Activated T-cell treated with anti-CD3 and anti-CD28 coated beads, Interleukin-2, amount 50 U/mL, for 24 hours (primary cell): ENCODE data around the gene OR7A10.
"Not testable (repeated sequence)": the region's sequence is repeated elsewhere in the genome, so short reads cannot be mapped to it uniquely, and the experiment has no call there.

ENCODE experiments used
- DNase-seq: peaks from one replicate; pipeline ENCODE4 v3.0.0-alpha.2; 2020
- H3K27ac Mint-ChIP-seq: 2 replicates; pipeline ENCODE4 v1.8.0; 2020; ENCODE audit warnings: mild to moderate bottlenecking, mixed read lengths
- H3K27me3 Mint-ChIP-seq: 2 replicates; pipeline ENCODE4 v1.8.0; 2020; ENCODE audit warnings: mixed read lengths
- H3K36me3 Mint-ChIP-seq: 2 replicates; pipeline ENCODE4 v1.8.0; 2020; ENCODE audit warnings: low read depth, mixed read lengths
- H3K4me1 Mint-ChIP-seq: 2 replicates; pipeline ENCODE4 v1.8.0; 2020; ENCODE audit warnings: low read depth, mixed read lengths
- H3K4me3 Mint-ChIP-seq: 2 replicates; pipeline ENCODE4 v1.8.0; 2020; ENCODE audit warnings: mild to moderate bottlenecking, moderate library complexity, mixed read lengths
- H3K9me3 Mint-ChIP-seq: 2 replicates; pipeline ENCODE4 v1.8.0; 2020; ENCODE audit warnings: mixed read lengths

Gene OR7A10

GRCh38 chr19:14817052-14817451, 31.7 kb downstream of the OR7A10 start:
- H3K9me3 Mint-ChIP-seq: no peaks in the 10 kb centered on the region
- no peaks in the 10 kb centered on the region for H3K36me3 Mint-ChIP-seq
- no peak for DNase-seq
- no peaks in the 10 kb centered on the region for H3K4me1 Mint-ChIP-seq
- no peak overlapping the region for H3K4me3 Mint-ChIP-seq
- no peak overlapping the region for H3K27ac Mint-ChIP-seq
- H3K27me3 Mint-ChIP-seq: peaks cover 9% of the 10 kb centered on the region

GRCh38 chr19:14814982-14815652, 33.6 kb downstream of the OR7A10 start:
- Mint-ChIP-seq H3K9me3 (no peaks in the 10 kb centered on the region), H3K4me1 (no peaks in the 10 kb centered on the region), H3K36me3 (no peaks in the 10 kb centered on the region), H3K27ac (no peak overlapping the region), H3K4me3 (no peak overlapping the region), H3K27me3 (no peaks in the 10 kb centered on the region)
- DNase-seq: no peak

GRCh38 chr19:14809272-14810057, 39.3 kb downstream of the OR7A10 start:
- Mint-ChIP-seq H3K27ac (no peak overlapping the region), H3K4me3 (no peak overlapping the region), H3K4me1 (peaks cover 2% of the 10 kb centered on the region), H3K36me3 (no peaks in the 10 kb centered on the region), H3K9me3 (no peaks in the 10 kb centered on the region), H3K27me3 (peaks cover 10% of the 10 kb centered on the region)
- no peak for DNase-seq

GRCh38 chr19:14804765-14805164, 44.0 kb downstream of the OR7A10 start:
- peaks cover 2% of the 10 kb centered on the region for H3K4me1 Mint-ChIP-seq
- H3K27me3 Mint-ChIP-seq: peaks cover 16% of the 10 kb centered on the region

GRCh38 chr19:14798760-14799159, 50.0 kb downstream of the OR7A10 start:
- Mint-ChIP-seq H3K36me3 (no peaks in the 10 kb centered on the region), H3K27ac (no peak overlapping the region), H3K4me1 (peaks cover 1% of the 10 kb centered on the region), H3K27me3 (peaks cover 23% of the 10 kb centered on the region), H3K4me3 (no peak overlapping the region), H3K9me3 (no peaks in the 10 kb centered on the region)
- no peak for DNase-seq

More at GRCh38 chr19:14804765-14805164, 44.0 kb downstream of the OR7A10 start:
- Mint-ChIP-seq H3K9me3 (no peaks in the 10 kb centered on the region), H3K36me3 (no peaks in the 10 kb centered on the region), H3K4me3 (no peak overlapping the region), H3K27ac (no peak overlapping the region)
- no peak for DNase-seq

- H3K27ac Mint-ChIP-seq: no peak overlapping the region
- H3K9me3 Mint-ChIP-seq: no peaks in the 10 kb centered on the region
- H3K27me3 Mint-ChIP-seq: peaks cover 31% of the 10 kb centered on the region
- peaks cover 1% of the 10 kb centered on the region for H3K4me1 Mint-ChIP-seq
- H3K4me3 Mint-ChIP-seq: no peak overlapping the region
- no peaks in the 10 kb centered on the region for H3K36me3 Mint-ChIP-seq
- DNase-seq: no peak
Observed at GRCh38 chr19:14796021-14796420, 52.7 kb downstream of the OR7A10 start.

GRCh38 chr19:14795078-14795721, 53.5 kb downstream of the OR7A10 start:
- no peak for DNase-seq
- no peaks in the 10 kb centered on the region for H3K36me3 Mint-ChIP-seq
- no peaks in the 10 kb centered on the region for H3K9me3 Mint-ChIP-seq
- H3K4me3 Mint-ChIP-seq: no peak overlapping the region
- H3K4me1 Mint-ChIP-seq: peaks cover 1% of the 10 kb centered on the region
- peaks cover 31% of the 10 kb centered on the region for H3K27me3 Mint-ChIP-seq
- H3K27ac Mint-ChIP-seq: no peak overlapping the region

- H3K4me1 Mint-ChIP-seq: not testable (repeated sequence)
- H3K27me3 Mint-ChIP-seq: peaks cover 22% of the 10 kb centered on the region
Observed at GRCh38 chr19:14792250-14792649, 56.5 kb downstream of the OR7A10 start.

More at GRCh38 chr19:14792250-14792649, 56.5 kb downstream of the OR7A10 start:
- H3K9me3 Mint-ChIP-seq, H3K36me3 Mint-ChIP-seq, DNase-seq, H3K4me3 Mint-ChIP-seq, H3K27ac Mint-ChIP-seq: not testable (repeated sequence)
